GM21786 (cell line): ENCODE measurements around the gene RLN3.
A peak's percentile ranks its signal among the peaks of the same experiment; 100 is the strongest.

Experiments
- ATAC-seq: cut with Tn5 transposase; IDR thresholded peaks from one replicate; pipeline ENCODE4 v1.9.1; 2021; ENCODE audit not compliant: unreplicated experiment

RLN3 gene, protein sequence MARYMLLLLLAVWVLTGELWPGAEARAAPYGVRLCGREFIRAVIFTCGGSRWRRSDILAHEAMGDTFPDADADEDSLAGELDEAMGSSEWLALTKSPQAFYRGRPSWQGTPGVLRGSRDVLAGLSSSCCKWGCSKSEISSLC

DNA sequence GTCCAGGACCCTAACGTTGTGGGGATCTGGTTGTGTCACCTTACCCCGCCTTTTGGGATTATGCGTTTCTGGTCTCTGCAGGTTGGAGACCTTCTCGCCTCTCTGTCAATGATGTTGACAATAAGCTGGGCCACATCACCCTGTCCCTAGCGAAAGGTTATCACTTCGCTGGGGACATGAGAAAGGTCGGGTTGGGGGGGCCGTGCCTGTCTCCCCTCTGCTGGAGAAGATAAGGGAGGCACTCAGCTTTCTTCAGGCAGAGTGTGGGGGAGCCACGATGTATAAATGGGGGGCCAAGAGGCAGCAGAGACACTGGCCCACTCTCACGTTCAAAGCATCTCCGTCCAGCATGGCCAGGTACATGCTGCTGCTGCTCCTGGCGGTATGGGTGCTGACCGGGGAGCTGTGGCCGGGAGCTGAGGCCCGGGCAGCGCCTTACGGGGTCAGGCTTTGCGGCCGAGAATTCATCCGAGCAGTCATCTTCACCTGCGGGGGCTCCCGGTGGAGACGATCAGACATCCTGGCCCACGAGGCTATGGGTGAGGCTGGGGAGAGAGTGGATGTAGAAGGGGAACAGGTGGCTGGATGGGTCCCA is at the start of gene RLN3:
TSS of gene RLN3 (plus strand) at position 293 of the 595 bp plus-strand sequence. CDS start at position 350, 57 bp downstream.
- ATAC-seq: no peak

DNA sequence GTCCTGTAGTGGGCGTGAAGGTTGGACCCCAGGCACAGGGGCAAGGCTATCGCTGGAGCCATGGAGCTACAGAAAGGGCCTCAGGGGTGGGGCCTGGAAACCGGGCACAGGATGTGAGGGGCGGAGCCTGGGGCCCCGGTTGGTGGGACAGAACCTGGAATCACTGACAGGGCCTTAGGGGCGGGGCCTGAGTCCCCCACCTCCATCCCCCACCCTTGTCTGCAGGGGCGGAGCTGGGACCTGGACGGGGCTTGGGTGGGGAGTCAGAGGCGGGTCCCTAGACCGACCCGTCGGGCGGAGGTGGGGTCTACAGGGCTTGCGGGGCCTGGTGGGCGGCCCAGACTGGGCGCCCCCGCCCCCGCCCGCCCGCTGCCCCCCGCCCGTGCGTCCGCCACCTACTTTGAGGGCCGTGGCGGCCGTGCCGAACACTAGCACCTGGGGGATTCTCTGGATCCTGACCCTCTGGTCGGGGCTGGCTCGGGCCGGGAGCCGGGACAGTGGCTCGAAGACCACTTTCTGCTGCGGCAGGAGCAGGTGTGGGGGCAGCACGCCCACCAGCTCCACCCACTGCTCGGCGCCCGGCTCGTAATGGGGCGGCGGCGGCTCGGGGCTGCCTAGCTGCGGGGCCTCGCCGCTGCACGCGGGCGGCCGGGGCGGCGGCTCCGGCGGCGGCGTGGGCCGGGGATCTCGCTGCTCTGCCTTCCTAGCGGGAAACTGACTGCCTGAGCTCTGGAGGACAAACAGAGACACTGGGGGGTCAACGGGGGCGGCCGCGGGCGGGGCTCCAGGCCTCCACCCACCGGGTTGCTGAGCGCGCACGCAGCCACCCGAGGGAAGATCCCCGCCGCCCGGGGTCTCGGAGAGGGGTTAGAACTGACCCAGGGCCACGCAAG is 49.4 kb upstream of the RLN3 start:
- no peak for ATAC-seq

DNA sequence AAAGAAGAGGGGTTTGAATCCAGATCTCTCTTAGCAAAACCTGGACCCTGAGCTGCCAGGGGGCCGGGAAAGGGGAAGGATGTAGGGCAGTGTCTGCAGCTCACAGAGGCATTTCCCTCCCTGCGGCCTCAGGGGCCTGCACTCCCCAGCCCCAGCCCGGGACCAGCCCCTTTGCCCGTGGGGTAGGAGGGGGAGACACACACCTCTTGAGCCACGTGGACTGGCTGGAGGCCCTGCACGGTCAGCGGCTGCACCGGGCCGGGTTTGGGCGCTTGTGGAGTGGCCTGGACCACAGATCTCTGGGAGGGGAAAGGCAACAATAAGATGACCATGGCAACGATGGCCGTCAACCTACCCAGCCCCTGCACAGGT is 48.7 kb upstream of the RLN3 start:
- no peak for ATAC-seq

DNA sequence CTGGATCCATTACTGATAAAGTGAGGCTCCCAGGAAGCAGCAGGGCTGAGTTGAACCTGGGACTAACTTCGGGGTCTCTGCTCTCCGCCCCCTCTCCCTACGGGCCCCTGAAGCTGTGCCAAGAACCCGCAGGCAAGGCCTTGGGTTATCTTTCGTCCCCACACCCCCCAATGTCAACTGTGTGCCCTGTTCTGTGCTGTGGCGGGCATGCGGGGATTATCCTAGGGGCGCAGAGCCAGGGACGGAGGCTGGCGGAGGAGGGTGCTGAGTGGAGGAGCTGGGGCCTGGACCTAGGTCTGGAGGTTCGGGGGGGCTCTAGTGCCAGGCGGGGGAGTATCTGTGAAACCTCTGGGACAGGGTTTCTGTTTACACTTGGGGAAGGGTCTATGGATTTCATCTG is 48.3 kb upstream of the RLN3 start:
- no peak for ATAC-seq

DNA sequence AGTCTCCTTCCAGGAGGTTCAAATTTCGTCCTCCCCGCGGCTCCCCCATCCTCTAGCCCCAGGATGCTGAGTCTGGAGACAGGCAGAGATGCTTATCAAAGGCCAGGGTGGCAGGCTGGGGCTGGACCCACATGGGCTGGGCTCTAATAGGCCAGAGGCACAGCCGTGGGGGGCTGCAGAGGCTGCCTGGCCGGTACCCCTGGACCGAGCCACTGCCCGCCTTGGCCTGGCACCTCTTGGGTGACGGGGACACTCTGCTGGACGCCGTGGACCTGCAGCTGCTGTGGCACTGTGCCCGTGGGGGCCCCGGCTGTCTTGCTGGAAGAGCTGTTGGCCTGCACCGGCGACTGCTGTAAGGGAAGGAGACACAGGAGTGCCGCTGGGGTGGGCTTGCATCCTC is 47.6 kb upstream of the RLN3 start:
- no peak for ATAC-seq

DNA sequence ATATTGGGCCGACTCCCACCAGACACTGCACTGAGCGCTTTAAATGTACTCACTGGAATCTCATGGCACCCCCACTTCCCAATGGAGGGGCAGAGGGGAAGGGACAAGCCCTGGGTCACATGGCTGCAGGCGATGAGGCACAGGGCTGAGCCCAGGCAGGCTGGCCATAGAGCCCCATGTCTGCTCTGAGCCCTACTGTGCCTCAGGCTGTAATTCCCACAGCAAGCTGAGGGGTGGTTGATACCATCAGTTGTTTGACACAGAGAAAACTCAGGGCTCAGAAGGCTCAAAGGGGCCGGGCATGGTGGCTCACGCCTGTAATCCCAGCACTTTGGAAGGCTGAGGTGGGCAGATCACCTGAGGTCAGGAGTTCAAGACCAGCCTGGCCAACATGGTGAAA is 46.9 kb upstream of the RLN3 start:
- ATAC-seq: no peak

DNA sequence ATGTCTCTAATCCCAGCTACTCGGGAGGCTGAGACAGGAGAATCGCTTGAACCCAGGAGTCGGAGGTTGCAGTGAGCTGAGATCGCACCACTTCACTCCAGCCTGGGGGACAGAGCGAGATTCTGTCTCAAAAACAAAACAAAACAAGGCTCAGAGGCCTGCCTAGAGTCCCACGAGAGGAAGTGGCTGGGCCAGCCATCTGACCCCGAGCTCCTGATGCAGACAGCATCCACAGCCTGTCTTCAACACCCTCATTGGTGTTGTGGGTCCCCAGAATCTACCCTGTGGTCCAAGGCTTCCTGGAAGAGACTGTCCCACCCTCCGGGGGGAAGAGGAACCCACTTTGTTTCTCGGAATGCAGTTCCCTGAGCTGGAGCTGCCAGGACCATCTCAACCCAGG is 46.5 kb upstream of the RLN3 start:
- ATAC-seq: no peak

DNA sequence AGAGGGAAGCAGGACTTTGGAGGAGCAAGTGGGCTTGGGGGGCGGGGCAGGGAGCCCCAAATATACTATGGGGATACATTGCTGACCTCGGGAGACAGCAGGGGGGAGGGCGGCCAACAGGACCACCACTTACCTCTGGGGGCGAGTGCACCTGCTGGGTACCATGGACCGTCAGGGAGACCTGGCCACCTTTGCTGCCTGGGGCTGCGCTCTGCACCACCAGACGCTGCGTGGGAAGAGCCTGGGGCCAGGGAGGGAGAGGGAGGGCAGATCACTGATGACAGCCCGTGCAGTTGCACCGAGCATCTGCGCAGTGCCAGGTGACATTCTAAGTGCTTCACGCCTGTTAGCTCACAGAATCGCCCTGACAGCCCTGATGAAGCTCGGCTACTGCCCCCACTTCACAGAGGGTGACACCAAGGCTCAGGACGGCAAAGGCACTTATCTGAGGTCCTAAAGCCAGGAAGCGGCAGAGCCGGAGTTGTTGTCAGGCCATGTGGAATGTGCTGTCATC is 45.9 kb upstream of the RLN3 start:
- no peak for ATAC-seq

DNA sequence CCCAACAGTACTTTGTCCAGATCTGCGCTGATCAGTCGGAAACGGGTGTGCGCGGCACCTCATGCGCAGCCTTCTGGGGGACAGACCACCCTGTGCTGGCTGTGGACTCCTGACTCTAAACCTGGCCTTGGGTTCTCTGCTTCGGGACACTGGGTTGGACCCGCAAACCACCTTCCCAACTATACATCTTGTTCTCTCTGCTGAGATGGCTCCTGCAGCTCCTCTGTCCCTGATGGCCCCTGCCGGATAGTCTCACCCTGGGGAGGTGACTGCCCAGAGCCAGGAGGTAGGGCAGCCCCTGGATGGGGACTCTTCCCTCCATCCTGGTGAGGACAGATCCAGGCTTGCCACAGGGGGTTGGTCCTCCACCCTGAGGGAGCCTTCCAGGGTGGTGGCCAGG is 45.2 kb upstream of the RLN3 start:
- ATAC-seq: no peak

DNA sequence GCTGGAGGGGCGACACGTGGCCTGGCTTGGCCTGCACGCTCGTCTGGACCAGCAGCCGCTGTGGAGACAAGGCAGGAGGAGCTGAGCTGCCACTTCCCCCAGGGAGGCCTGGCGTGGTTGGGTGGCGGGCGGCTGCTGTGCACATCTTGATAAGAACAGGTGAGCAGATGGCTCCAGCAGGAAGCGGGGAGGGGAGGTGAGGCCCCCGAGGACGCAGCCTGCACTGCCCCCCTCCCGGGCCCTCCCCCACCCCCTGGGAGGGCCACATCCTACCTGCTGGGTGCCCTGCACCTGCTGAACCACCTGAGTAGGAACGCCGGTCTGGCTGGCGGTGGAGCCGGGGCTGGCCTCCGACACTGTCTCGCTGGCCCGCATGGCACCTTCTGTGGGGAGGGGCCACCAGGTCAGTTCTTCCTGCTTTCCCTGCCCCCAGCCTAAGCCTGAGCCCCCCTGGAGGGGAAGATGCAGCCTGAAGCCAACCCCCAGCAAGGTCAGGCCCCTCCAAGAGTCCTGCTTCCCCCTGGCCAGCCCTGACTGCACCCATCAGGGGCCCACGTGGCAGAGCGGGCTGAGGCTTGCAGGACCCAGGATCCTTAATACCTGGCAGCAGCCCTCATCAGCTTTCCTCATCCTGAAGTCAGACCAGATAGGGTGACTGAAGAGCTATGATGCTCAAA is 44.6 kb upstream of the RLN3 start:
- ATAC-seq: no peak

DNA sequence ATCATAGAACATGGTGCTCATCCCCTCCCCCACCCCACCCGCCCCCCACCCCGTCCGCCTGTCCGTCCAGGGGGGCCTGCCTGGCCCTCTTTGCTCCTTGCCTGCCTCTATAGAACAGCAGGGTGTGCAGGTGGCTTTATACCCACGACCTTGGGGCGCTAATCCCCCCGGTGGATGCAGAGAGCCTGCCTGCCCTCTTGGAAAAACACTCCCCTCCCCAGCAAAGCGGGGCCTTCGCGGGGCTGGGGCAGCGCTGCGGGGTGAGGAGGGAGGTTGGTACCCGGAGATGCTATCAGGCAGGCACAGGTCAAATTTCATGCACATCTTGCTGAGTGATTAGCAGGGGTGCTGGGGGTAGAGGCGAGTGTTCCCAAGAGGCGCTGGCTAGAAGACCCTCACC is 43.8 kb upstream of the RLN3 start:
- no peak for ATAC-seq

DNA sequence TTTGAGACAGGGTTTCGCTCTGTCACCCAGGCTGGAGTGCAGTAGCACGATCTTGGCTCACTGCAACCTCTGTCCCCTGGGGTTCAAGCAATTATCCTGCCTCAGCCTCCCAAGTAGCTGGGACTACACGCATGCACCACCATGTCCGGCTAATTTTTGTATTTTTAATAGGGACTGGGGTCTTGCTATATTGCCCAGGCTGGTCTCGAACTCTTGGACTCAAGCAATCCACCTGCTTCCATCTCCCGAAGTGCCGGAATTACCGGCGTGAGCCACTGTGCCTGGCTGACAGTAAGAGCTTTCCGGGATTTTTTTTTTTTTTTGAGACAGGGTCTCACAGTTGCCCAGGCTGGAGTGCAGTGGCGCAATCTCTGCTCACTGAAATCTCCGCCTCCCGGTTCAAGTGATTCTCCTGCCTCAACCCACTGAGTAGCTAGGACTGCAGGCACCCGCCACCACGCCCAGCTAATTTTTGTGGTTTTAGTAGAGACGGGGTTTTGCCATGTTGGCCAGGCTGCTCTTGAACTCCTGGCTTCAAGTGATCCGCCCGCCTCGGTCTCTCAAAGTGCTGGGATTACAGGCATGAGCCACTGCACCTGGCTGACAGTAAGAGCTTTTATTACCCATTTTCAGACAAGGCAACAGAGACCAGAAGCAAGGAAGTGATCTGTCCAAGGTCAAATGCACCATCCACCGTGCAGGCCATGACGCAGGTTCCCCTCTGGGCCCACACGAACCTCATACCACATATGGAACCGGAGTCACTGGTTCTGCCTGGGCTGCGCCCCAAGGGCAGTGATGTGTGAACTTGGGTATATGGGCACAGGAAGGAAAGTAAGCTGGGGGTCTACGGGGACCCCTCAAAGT is 42.8 kb upstream of the RLN3 start:
- no peak for ATAC-seq

DNA sequence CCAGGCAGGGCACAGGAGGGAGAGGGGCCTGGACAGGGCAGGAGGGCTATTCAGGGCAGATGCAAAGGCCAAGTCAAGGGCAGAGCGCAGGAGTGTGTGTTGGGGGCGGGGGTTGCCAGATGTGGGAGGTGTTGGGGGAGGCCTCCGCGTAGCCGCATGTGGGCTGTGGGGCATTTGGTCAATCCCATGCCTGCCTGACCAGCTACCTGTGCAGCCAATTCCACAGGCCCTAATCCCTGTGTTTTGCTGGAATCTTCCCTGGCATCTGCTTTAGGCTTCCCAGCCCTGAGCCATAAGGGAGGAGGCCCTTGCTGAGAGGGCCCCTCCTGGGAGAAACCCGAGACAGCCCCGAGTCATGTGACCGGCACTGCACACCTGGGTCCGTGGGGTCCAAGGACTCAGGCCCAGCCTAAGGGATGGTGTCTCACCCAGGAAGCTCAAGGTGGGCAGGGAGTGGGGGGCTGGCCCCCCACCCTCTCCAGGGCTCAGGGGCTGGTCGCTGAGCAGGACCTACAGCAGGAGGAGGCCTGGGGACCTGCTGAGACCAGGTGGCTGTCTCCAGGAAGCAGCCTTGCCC is 42.1 kb upstream of the RLN3 start:
- peak; percentile 23 for ATAC-seq

DNA sequence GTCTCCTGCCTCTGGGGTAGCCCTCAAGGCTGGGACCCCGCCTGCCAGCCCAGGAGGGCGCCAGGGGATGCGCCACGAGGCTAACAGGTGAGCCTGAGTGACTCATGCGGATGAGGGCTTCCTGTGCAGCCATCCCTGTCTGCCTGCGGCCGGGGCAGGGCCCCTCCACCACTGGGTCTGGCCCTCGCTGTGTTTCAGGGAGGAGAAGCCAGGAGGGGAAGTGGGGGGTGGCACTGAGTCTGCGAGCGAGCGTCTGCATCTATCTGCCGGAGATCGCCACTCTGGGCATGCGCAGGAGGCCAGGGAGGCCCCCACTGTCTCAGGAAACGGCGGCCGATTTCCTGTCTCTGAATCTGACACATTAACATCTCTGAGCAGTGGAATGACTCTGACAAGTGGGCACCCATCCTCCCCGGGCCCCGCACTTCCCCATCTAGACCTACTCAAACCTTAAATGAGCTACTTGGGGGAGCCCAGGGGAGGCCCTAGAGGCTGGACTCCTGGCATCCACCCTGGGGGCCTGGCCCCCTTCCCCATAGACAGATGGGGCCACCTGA is 41.5 kb upstream of the RLN3 start:
- peak; percentile 82 for ATAC-seq

DNA sequence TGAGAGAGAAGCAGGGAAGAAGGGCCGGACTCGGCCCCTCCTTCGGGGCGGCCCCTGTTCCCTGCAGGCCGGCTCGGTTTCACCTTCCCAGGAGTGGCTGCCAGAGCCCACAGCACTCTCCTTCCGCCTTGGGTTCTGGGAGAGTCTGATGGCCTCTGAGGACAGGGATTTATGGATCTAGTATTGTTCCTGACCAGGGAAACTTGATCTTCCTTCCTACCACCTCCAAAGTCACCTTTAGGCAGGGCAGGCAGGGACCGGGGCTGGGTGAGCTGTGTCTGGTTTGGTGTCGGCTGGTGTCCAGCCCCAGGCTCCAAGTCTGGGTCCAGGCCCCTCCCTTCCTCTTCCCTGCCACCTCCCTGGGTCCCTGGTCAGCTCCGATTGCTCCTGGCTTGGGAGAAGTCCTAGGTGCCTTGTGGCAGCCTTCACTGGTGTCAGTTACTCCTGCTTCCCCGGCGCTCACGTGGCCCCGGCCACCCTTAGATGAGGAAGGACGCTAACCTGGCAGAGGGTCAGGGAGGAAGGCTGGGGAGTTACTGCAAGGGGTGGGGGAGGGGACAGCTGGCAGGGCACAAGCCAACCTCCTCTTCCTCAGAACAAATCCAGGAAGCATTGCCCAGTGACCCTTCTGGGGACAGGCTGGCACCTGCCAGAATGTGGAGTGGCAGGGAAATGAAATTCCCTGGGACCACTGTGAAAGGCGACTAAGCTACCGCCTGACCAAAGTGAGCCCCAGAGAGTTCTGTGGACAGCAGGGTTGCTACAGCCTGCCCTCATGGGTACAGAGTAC is 40.7 kb upstream of the RLN3 start:
- ATAC-seq: no peak

DNA sequence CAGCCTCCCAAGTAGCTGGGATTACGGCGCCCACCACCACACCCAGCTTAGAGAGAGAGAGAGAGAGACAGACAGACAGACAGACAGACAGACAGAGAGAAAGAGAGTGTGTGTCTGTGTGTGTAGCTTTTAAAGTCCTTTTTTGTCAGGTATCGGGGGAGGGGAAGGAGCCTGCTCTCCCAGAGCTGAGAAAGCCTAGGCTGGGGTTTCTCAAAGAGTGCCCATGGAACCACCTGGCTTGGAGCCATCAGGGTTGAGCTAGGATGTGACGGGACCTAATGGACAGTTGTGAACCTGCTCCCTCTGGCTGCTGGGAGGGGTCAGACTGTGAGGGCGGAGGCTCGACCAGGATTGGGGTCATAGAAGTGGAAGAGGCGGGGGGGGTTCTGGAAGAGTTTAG is 38.5 kb upstream of the RLN3 start:
- no peak for ATAC-seq

DNA sequence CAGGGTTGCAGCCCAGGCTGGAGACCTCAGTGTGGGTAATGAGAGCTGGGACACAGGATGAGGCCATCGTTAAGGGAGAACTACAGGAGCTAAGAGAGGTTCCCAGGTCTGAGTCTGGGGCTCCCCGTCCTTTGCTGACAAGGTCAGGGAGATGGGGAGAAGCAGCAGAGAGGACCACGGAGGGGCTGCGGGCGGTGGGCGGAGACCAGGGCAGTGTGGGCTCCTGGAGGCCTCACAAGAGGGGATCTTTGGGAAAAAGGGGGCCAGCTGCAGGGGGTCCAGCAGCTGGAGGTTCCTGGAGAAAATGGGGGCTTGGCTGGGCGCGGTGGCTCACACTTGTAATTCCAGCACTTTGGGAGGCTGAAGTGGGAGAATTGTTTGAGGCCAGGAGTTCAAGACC is 37.9 kb upstream of the RLN3 start:
- ATAC-seq: no peak

DNA sequence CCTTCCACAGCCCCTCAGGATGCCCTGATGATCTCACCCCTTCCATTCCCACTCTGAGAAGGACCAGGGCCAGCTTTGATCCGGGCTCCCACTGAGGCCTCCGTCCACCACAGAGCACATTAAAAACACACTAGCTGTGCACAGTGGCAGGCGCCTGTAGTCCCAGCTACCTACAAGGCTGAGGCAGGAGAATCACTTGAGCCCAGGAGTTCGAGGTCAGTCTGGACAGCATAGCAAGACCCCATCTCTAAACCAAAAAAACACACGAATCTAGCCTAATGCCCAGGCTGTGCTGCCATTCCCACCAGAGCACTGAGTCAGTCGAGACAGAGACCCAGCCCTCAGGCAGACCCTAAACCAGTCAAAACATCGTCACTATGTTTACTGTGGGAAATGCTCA is 35.9 kb upstream of the RLN3 start:
- no peak for ATAC-seq

DNA sequence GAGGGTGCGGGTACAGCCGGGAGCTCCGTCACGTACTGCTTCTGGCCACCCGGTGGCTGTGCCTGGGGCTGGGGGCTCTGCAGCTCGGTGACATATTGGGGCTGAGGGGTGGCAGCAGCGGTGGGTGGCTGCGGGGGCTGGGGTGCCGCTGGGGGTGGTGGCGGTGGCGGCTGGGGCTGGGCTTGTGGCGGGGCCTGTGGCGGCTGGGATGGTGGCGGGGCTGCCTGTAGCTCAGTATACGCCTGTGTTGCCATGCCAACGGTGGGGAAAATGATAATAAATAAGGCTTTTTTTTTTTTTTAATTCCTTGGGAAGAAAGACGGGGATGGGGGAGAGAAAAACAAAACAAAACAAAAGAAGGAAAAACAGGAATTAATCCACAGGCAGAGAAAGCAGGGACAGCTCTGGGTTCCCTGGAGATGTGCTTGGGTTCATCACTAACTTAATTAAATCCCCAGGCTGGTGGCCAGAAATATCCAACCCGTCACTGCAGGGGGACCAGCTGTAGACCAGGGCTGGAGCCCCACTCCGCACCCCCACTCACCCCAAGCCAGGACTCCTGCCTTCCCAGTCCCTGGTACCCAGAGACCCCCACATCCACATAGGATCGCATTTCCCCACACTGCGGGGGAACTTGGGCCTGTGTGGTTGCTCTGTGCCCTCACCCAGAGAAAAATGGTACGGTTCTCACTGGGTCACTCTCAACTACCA is 34.2 kb upstream of the RLN3 start:
- ATAC-seq: no peak
